HCT116 (cell line): Measurements from ENCODE around the gene TRPM4. TPM values are rescaled to one million over a fixed set of nuclear protein-coding genes. Genes with fewer than 3 reads are reported as not detected.

Experiments
- ATAC-seq: fragments of 200-7000 bp; cut with Tn5 transposase; 2 replicates; pipeline ENCODE4 v1.9.1; 2020; ENCODE audit warnings: mild to moderate bottlenecking, moderate library complexity
- BruUV-seq: library from RNA; stranded (reverse); fragments of 400-500 nt; replicated peaks from 2 replicates; lab custom pipeline; 2021; lab: Mats Ljungman, UMichigan
- CTCF ChIA-PET: fragments of 300-600 bp; sonication (Branson Sonifier 250); formaldehyde crosslinking; loops from one replicate; lab custom pipeline; 2021; ENCODE audit warnings: antibody characterized with exemption; lab: Charles Lee
- POLR2A ChIA-PET: fragments of 300-600, 350-600 bp; sonication (Branson Sonifier 250); formaldehyde crosslinking; loops from one replicate; lab custom pipeline; 2021; ENCODE audit warnings: antibody characterized with exemption; lab: Charles Lee
- RAD21 ChIA-PET, 2 experiments: fragments of 300-600 bp; sonication (Branson Sonifier 250); formaldehyde crosslinking; loops; one replicate each; lab custom pipeline; 2023; ENCODE audit warnings: low total read pairs in 2 of 2; ENCODE audit not compliant: uncharacterized antibody in 2 of 2, unreplicated experiment in 2 of 2, low non-redundant PET in 1 of 2; lab: Charles Lee
- DNase-seq: peaks from one replicate; pipeline ENCODE4 v3.0.0-alpha.2; 2010; ENCODE audit warnings: low read depth, low spot score
- H2AFZ ChIP-seq: fragments of 200-600 bp; shearing (Covaris generic), sonication (generic); 2 replicates; pipeline ENCODE4 v1.6.1; 2017; ENCODE audit warnings: low read depth, mixed run types, mixed read lengths, antibody characterized with exemption, low read length; ENCODE audit not compliant: poor library complexity, severe bottlenecking
- H3K27ac ChIP-seq: 2 replicates; pipeline ENCODE4 v1.5.1; 2012; ENCODE audit warnings: low read depth, low read length
- H3K27me3 ChIP-seq: fragments of 200-600 bp; sonication (generic); 2 replicates; pipeline ENCODE4 v1.6.1; 2016; ENCODE audit warnings: mixed run types, low read length, mixed read lengths; ENCODE audit not compliant: insufficient read depth
- H3K36me3 ChIP-seq, 2 experiments: fragments of 200-500 bp in 1 of 2; fragments of 200-600 bp in 1 of 2; sonication (Bioruptor generic) in 1 of 2; sonication (generic) in 1 of 2; 2 replicates each; pipeline versions ENCODE4 v1.5.1 to v1.6.1; 2014 to 2016; ENCODE audit warnings: low read length in 2 of 2, inconsistent platforms in 1 of 2, mixed read lengths in 1 of 2, mixed run types in 1 of 2; ENCODE audit not compliant: insufficient read depth in 2 of 2, control insufficient read depth in 1 of 2
- H3K4me1 ChIP-seq, 2 experiments: fragments of 200-600 bp in 1 of 2; sonication (generic) in 1 of 2; 2 replicates each; pipeline versions ENCODE4 v1.5.1 to v1.6.1; 2012 to 2017; ENCODE audit warnings: low read length in 2 of 2, inconsistent platforms in 1 of 2, mild to moderate bottlenecking in 1 of 2, mixed read lengths in 1 of 2, mixed run types in 1 of 2, moderate library complexity in 1 of 2; ENCODE audit not compliant: insufficient read depth in 2 of 2, control insufficient read depth in 1 of 2
- H3K4me2 ChIP-seq: fragments of 200-600 bp; sonication (generic); 2 replicates; pipeline ENCODE4 v1.6.1; 2017; ENCODE audit warnings: mixed run types, low read length, mixed read lengths
- H3K4me3 ChIP-seq, 2 experiments: fragments of 200-600 bp in 1 of 2; sonication (generic) in 1 of 2; replicated peaks in 1 of 2; 2 replicates each; pipeline ENCODE4 v1.5.1; 2011 to 2016; ENCODE audit warnings: low read length in 2 of 2, control low read depth in 1 of 2, low read depth in 1 of 2, mild to moderate bottlenecking in 1 of 2, mixed read lengths in 1 of 2, mixed run types in 1 of 2
- H3K79me2 ChIP-seq: fragments of 200-600 bp; sonication (generic); 2 replicates; pipeline ENCODE4 v1.6.1; 2017; ENCODE audit warnings: mild to moderate bottlenecking, mixed run types, low read length, moderate library complexity, mixed read lengths; ENCODE audit not compliant: insufficient read depth
- H3K9ac ChIP-seq: fragments of 200-600 bp; sonication (generic); 2 replicates; pipeline ENCODE4 v1.6.1; 2016; ENCODE audit warnings: low read length, mixed read lengths
- H3K9me2 ChIP-seq: fragments of 200-600 bp; sonication (generic), shearing (Covaris generic); 2 replicates; pipeline ENCODE4 v1.6.1; 2017; ENCODE audit warnings: mixed run types, mild to moderate bottlenecking, moderate library complexity; ENCODE audit not compliant: insufficient read depth
- H3K9me3 ChIP-seq, 2 experiments: fragments of 200-500 bp in 1 of 2; fragments of 200-600 bp in 1 of 2; sonication (Bioruptor generic) in 1 of 2; sonication (generic) in 1 of 2; 2 replicates each; pipeline ENCODE4 v1.6.1; 2014 to 2017; ENCODE audit warnings: low read length in 2 of 2, mixed read lengths in 2 of 2, inconsistent platforms in 1 of 2, low read depth in 1 of 2, mild to moderate bottlenecking in 1 of 2, mixed run types in 1 of 2, moderate library complexity in 1 of 2; ENCODE audit not compliant: control insufficient read depth in 1 of 2, insufficient read depth in 1 of 2
- H4K20me1 ChIP-seq: fragments of 200-600 bp; sonication (generic), shearing (Covaris generic); 2 replicates; pipeline ENCODE4 v1.6.1; 2017; ENCODE audit warnings: mixed run types, mild to moderate bottlenecking, moderate library complexity; ENCODE audit not compliant: insufficient read depth
- ATF3 ChIP-seq: IDR thresholded peaks from 2 replicates; pipeline ENCODE4 v1.6.1; 2012
- CBX3 ChIP-seq: IDR thresholded peaks from 2 replicates; pipeline ENCODE4 v1.6.1; 2012; ENCODE audit warnings: low read depth
- EGR1 ChIP-seq: IDR thresholded peaks from 2 replicates; pipeline ENCODE4 v1.6.1; 2012; ENCODE audit warnings: low read depth
- EZH2phosphoT487 ChIP-seq: fragments of 200-600 bp; IDR thresholded peaks from 2 replicates; pipeline ENCODE4 v1.6.1; 2018; ENCODE audit warnings: antibody characterized with exemption, borderline replicate concordance
- POLR2A ChIP-seq: IDR thresholded peaks from 2 replicates; pipeline ENCODE4 v1.7.0; 2011; ENCODE audit warnings: borderline replicate concordance; ENCODE audit not compliant: insufficient read depth, insufficient read length; ENCODE audit errors: extremely low read depth
- POLR2AphosphoS5 ChIP-seq: IDR thresholded peaks from 2 replicates; pipeline ENCODE4 v1.6.1; 2011; ENCODE audit warnings: mild to moderate bottlenecking, low read depth, low read length, moderate library complexity
- SP1 ChIP-seq: IDR thresholded peaks from 2 replicates; pipeline ENCODE4 v1.6.1; 2012; ENCODE audit warnings: low read depth
- TCF7L2 ChIP-seq: IDR thresholded peaks from 2 replicates; pipeline ENCODE4 v1.7.0; 2011; ENCODE audit warnings: borderline replicate concordance, inconsistent platforms; ENCODE audit not compliant: insufficient read depth, insufficient read length; ENCODE audit errors: extremely low read depth
- YY1 ChIP-seq: IDR thresholded peaks from 2 replicates; pipeline ENCODE4 v1.6.1; 2011; ENCODE audit warnings: low read length, low read depth, moderate library complexity, mild to moderate bottlenecking; ENCODE audit not compliant: insufficient replicate concordance; ENCODE audit errors: extremely low read depth
- ZBTB33 ChIP-seq: IDR thresholded peaks from 2 replicates; pipeline ENCODE4 v1.6.1; 2011; ENCODE audit warnings: mild to moderate bottlenecking, low read length, moderate library complexity; ENCODE audit not compliant: insufficient replicate concordance; ENCODE audit errors: extremely low read depth
- ZFX ChIP-seq: fragments of 450-650 bp; IDR thresholded peaks from 2 replicates; pipeline ENCODE4 v1.6.1; 2017
- intact Hi-C: fragments of 100-400 bp; cut with micrococcal nuclease; formaldehyde crosslinking; loops from 2 replicates; pipeline ENCODE4 v1.10.0; 2022
- total RNA-seq: library from RNA; stranded (reverse); gene quantifications from one replicate; pipeline ENCODE4 v1.2.1, GENCODE V29; 2021; ENCODE audit not compliant: unreplicated experiment
- TF ChIP-seq, protein P1 (sequence below), 3 experiments: fragments of 200-600 bp in 1 of 3; sonication (generic) in 1 of 3; IDR thresholded peaks in 2 of 3; conservative IDR thresholded peaks in 1 of 3; 2 replicates each; pipeline ENCODE4 v1.5.1; 2012 to 2017; ENCODE audit warnings: low read depth in 2 of 3, low read length in 2 of 3, antibody characterized with exemption in 1 of 3, borderline replicate concordance in 1 of 3, control low read depth in 1 of 3, mild to moderate bottlenecking in 1 of 3, mixed read lengths in 1 of 3, mixed run types in 1 of 3, moderate library complexity in 1 of 3; ENCODE audit not compliant: insufficient read depth in 1 of 3
- TF ChIP-seq, protein P2 (sequence below): IDR thresholded peaks from 2 replicates; pipeline ENCODE4 v1.6.1; 2012

Gene TRPM4
- total RNA-seq, 1 experiment from 2014 or later: 44.2 TPM

- Histone ChIP-seq H4K20me1 (no peaks in the 10 kb centered on the region), H3K79me2 (no peaks in the 10 kb centered on the region), H3K27ac (peak overlapping the region; percentile 94), H3K4me2 (peak overlapping the region; percentile 99), H3K27me3 (no peaks in the 10 kb centered on the region), H3K9ac (peak overlapping the region; percentile 98), H3K9me3 (no peaks in the 10 kb centered on the region), H3K36me3 (no peaks in the 10 kb centered on the region), H3K4me3 (peak overlapping the region; percentile 90 to 95), H3K9me2 (no peaks in the 10 kb centered on the region), H3K4me1 (peaks cover 18 to 49% of the 10 kb centered on the region in 2 experiments), H2AFZ (no peak overlapping the region)
- CTCF ChIA-PET: interaction anchor here (0.5 to 3.0 kb wide), 3 partner anchors 47 to 211 kb away, joined by 5 to 17 read pairs (median 13); partner anchors contain the start of gene TEAD2
- TF ChIP-seq, protein P1, sequence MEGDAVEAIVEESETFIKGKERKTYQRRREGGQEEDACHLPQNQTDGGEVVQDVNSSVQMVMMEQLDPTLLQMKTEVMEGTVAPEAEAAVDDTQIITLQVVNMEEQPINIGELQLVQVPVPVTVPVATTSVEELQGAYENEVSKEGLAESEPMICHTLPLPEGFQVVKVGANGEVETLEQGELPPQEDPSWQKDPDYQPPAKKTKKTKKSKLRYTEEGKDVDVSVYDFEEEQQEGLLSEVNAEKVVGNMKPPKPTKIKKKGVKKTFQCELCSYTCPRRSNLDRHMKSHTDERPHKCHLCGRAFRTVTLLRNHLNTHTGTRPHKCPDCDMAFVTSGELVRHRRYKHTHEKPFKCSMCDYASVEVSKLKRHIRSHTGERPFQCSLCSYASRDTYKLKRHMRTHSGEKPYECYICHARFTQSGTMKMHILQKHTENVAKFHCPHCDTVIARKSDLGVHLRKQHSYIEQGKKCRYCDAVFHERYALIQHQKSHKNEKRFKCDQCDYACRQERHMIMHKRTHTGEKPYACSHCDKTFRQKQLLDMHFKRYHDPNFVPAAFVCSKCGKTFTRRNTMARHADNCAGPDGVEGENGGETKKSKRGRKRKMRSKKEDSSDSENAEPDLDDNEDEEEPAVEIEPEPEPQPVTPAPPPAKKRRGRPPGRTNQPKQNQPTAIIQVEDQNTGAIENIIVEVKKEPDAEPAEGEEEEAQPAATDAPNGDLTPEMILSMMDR (IDR thresholded peaks at IDR 0.05 in 2 of 3, conservative IDR thresholded peaks at IDR 0.05 in 1 of 3; ENCODE audit: borderline replicate concordance in 1 of 3, insufficient read depth in 1 of 3, low read depth in 2 of 3, low read length in 2 of 3): 0 out of 6 replicates have a peak, but pooled peaks of 1 of the 3 experiments have one; percentile 2
- TF ChIP-seq CBX3: peak; percentile 51; the same call in 1 of the 2 replicates
- no peak for TF ChIP-seq ZBTB33
- TF ChIP-seq SP1: peak; percentile 82
- TF ChIP-seq EZH2phosphoT487: no peak
- TF ChIP-seq POLR2A: no peak
- TF ChIP-seq YY1: peak; percentile 12
- TF ChIP-seq ATF3: no peak
- TF ChIP-seq EGR1: peak; percentile 70; the same call in 1 of the 2 replicates
- no peak for TF ChIP-seq ZFX
- peak; percentile 57 for TF ChIP-seq POLR2AphosphoS5
- TF ChIP-seq TCF7L2: no peak
- TF ChIP-seq, protein P2, sequence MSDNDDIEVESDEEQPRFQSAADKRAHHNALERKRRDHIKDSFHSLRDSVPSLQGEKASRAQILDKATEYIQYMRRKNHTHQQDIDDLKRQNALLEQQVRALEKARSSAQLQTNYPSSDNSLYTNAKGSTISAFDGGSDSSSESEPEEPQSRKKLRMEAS: peak; percentile 99
- POLR2A ChIA-PET: interaction anchor here (1.1 to 1.6 kb wide), 3 partner anchors 16 to 35 kb away, joined by 3 to 9 read pairs (median 4); no protein-coding TSS in a partner anchor
- ATAC-seq: peak; percentile 69
- intact Hi-C loops: loop anchor here (1.0 kb wide), 1 partner anchor 32 kb away; the partner anchor contains the start of genes C19orf73 and PPFIA3
- DNase-seq: peak; percentile 98
- BruUV-seq: no TSS peak
- RAD21 ChIA-PET: interaction anchor here in 1 of 2 experiments (0.7 kb wide), 1 partner anchor 90 kb away, joined by 3 read pairs; no protein-coding TSS in a partner anchor
These were observed 6.1 kb upstream of the TRPM4 start for GRCh38 chr19:49151267-49152118.
